ENCODE results near the gene RPL13. TPM values are rescaled to one million over a fixed set of nuclear protein-coding genes. Genes with fewer than 3 reads are reported as not detected.

Gene RPL13
- total RNA-seq, 6 donors from 2014 or later, result 1,332 to 3,837 (median 2,323) TPM

GRCh38 chr16:89536371-89536770 lies 24.1 kb upstream of the RPL13 start:
- WGBS, 2 donors, result 92 to 95% methylated on average over 24 of the region's 24 CpGs
- Histone ChIP-seq H3K27me3 (no peaks in the 10 kb centered on the region), H3K4me1 (peaks cover 13 to 34% (median 20%) of the 10 kb centered on the region in 4 donors), H3K4me3 (no peak overlapping the region), H3K27ac (no peak overlapping the region), H3K36me3 (peaks cover 5 to 88% (median 59%) of the 10 kb centered on the region in 4 donors), H3K9me3 (no peaks in the 10 kb centered on the region)
- TF ChIP-seq CTCF (IDR thresholded peaks at IDR 0.05) (no peak), POLR2A (IDR thresholded peaks at IDR 0.05) (no peak), POLR2AphosphoS5 (IDR thresholded peaks at IDR 0.05) (no peak), EP300 (IDR thresholded peaks at IDR 0.05) (no peak)
- ATAC-seq (ENCODE audit: low FRiP score in 2 of 2) (no peak), DNase-seq (peak in 1 of 2 donors; percentile 80)

- H3K4me1 ChIP-seq, result peaks cover 13 to 30% (median 20%) of the 10 kb centered on the region in 4 donors
These were observed 23.5 kb upstream of the RPL13 start for GRCh38 chr16:89536886-89537548.

GRCh38 chr16:89537549-89537925 lies 22.9 kb upstream of the RPL13 start:
- H3K27me3 ChIP-seq, result no peaks in the 10 kb centered on the region
- TF ChIP-seq EP300 (IDR thresholded peaks at IDR 0.05) (no peak), POLR2AphosphoS5 (IDR thresholded peaks at IDR 0.05) (no peak), CTCF (IDR thresholded peaks at IDR 0.05) (no peak), POLR2A (IDR thresholded peaks at IDR 0.05) (no peak)
- no peak overlapping the region for H3K27ac ChIP-seq
- no peak overlapping the region for H3K4me3 ChIP-seq
- H3K9me3 ChIP-seq, result no peaks in the 10 kb centered on the region
- no peak for DNase-seq
- WGBS, 2 donors, result 92 to 95% methylated on average over 3 to 7 of the region's 7 CpGs
- peaks cover 9 to 84% (median 51%) of the 10 kb centered on the region in 4 donors for H3K36me3 ChIP-seq
- H3K4me1 ChIP-seq, result peaks cover 13 to 24% (median 20%) of the 10 kb centered on the region in 4 donors
- ATAC-seq (ENCODE audit: low FRiP score in 2 of 2), result no peak

More at GRCh38 chr16:89536886-89537548, 23.5 kb upstream of the RPL13 start:
- no peak for DNase-seq
- no peak overlapping the region for H3K4me3 ChIP-seq
- H3K27ac ChIP-seq, result no peak overlapping the region
- TF ChIP-seq POLR2A (IDR thresholded peaks at IDR 0.05) (no peak), CTCF (IDR thresholded peaks at IDR 0.05) (no peak), EP300 (IDR thresholded peaks at IDR 0.05) (no peak), POLR2AphosphoS5 (IDR thresholded peaks at IDR 0.05) (no peak)
- H3K27me3 ChIP-seq, result no peaks in the 10 kb centered on the region
- no peaks in the 10 kb centered on the region for H3K9me3 ChIP-seq
- peaks cover 9 to 88% (median 56%) of the 10 kb centered on the region in 4 donors for H3K36me3 ChIP-seq
- no peak for ATAC-seq (ENCODE audit: low FRiP score in 2 of 2)
- WGBS, 2 donors, result 88 to 95% methylated on average over 15 to 36 of the region's 36 CpGs

- no peak overlapping the region for H3K4me3 ChIP-seq
- no peaks in the 10 kb centered on the region for H3K27me3 ChIP-seq
- H3K4me1 ChIP-seq, result peaks cover 13 to 20% (median 19%) of the 10 kb centered on the region in 4 donors
- WGBS, 2 donors, result 83 to 98% methylated on average over 2 to 12 of the region's 12 CpGs
- no peak overlapping the region for H3K27ac ChIP-seq
- no peak for TF ChIP-seq POLR2AphosphoS5 (IDR thresholded peaks at IDR 0.05)
- TF ChIP-seq CTCF (IDR thresholded peaks at IDR 0.05), result no peak
- no peak for TF ChIP-seq POLR2A (IDR thresholded peaks at IDR 0.05)
- no peak for TF ChIP-seq EP300 (IDR thresholded peaks at IDR 0.05)
- no peak for ATAC-seq (ENCODE audit: low FRiP score in 2 of 2)
- DNase-seq, result no peak
- H3K36me3 ChIP-seq, result peaks cover 9 to 76% (median 47%) of the 10 kb centered on the region in 4 donors
- H3K9me3 ChIP-seq, result no peaks in the 10 kb centered on the region
These were observed 22.2 kb upstream of the RPL13 start for GRCh38 chr16:89538286-89538685.

GRCh38 chr16:89540557-89540956 lies 19.9 kb upstream of the RPL13 start:
- WGBS, 2 donors, result 88 to 94% methylated on average over 13 of the region's 13 CpGs
- H3K27ac ChIP-seq, result no peak overlapping the region
- no peaks in the 10 kb centered on the region for H3K9me3 ChIP-seq
- peaks cover 14 to 73% (median 45%) of the 10 kb centered on the region in 4 donors for H3K36me3 ChIP-seq
- no peak for ATAC-seq (ENCODE audit: low FRiP score in 2 of 2)
- no peak overlapping the region for H3K4me3 ChIP-seq
- H3K27me3 ChIP-seq, result no peaks in the 10 kb centered on the region
- DNase-seq, result no peak
- peaks cover 0 to 4% (median 2%) of the 10 kb centered on the region in 4 donors for H3K4me1 ChIP-seq
- no peak for TF ChIP-seq POLR2A (IDR thresholded peaks at IDR 0.05)
- no peak for TF ChIP-seq POLR2AphosphoS5 (IDR thresholded peaks at IDR 0.05)
- no peak for TF ChIP-seq EP300 (IDR thresholded peaks at IDR 0.05)
- no peak for TF ChIP-seq CTCF (IDR thresholded peaks at IDR 0.05)

Data from upper lobe of left lung (tissue), 6 donors.